HG03039 (cell line): ENCODE results near the gene CACTIN.

ENCODE experiments used
- ATAC-seq: cut with Tn5 transposase; IDR thresholded peaks from one replicate; pipeline ENCODE4 v1.9.1; 2021; ENCODE audit warnings: mild to moderate bottlenecking, moderate library complexity; ENCODE audit not compliant: unreplicated experiment

CACTIN gene

DNA sequence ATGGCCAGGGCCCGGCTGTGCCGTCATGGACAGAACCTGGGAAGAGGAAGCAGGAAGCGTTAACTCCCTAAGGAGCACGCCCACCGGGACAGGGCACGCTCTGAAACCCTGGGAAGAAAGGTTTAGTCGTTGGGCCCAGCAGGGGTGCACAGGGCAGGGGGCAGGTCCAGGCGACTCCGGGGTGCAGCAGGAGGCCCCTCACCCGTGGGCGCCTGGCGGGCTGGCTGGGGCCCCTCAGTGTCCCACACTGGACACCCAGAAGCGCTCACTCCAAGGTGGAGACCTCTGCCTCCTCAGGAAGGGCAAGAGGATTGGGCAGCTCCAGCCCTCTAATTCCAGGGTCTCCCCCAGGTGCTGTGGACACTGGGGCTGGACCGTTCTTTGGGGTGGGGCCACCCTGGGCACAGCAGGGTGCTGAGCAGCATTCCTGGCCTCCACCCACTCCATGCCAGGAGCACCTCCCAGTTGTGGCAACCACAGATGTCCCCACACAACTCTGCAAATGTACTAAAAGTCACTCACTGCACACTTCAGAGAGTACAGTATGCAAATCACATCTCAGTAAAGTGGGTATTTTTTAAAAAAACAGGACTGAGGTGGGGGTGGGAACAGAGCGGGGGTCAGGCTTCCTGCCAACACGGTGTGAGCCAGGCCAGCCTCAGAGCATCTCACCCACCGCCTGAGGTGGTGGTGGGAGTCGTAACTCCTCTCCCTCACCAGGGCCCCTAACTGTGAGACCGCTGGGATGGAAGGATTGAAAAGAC lies 38.5 kb upstream of the CACTIN start:
- no peak for ATAC-seq

DNA sequence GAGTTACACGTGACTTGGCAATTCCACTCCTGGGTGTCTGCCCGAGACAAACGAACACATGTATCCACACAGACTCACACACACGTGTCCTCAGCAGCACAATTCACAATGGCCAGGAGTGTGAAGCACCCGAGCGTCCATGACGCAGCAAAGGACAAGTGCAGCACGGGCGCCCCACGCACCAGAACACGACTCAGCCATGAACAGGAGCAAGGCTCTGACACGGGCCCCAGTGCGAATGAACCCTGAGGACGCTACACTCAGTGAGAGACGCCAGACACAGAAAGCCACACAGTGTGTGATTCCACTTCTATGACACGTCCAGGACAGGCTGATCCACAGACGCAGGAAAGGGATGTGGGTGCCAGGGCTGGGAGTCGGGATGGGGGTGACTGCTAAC lies 37.2 kb upstream of the CACTIN start:
- ATAC-seq, result no peak

DNA sequence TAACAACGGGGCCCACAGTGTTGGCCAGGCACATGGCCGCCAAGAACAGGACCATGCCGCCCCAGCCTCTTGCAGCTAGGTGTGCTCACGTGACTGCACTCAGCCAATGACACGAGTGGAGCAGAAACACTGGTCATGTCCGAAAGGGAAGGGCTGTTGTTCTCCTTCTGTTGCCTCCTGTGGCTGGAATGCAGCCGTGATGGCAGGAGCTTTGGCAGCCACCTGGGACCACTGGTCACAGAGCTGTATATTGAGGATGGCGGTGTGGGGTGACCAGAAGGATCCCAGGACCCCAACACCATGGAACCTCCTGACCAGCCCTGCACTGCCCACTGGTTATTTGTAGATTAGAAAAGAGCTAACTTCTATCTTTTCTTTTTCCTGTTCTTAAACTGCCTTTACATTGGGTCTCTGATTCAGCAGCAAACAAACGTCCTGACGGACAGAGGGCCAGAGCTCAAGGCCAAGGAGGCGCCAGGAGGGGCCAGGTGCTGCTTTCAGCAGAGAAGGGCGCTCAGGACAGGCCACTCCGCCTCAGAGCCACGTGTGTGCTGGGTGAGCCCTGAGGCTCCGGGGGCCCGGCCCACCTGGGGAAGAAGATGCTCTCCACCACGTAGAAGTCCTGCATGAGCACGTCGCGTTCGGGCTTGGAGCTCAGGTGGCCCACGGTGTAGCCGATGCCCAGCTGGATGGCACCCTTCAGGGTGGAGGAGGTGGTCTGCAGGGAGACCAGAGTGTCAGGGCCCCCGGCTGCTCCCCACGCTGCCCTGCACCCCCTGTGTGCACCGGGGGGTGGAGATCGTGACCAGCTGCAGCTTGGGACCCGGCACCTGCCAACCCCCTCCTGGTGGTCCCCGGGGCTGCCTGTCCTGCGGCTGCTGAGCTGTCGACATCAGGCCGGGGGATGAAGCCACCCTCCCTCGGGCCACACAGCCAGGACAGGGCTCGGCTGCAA lies 35.0 kb upstream of the CACTIN start:
- no peak for ATAC-seq

GRCh38 chr19:3660493-3661219 lies 34.1 kb upstream of the CACTIN start:
- ATAC-seq, result no peak

GRCh38 chr19:3659746-3660112 lies 33.1 kb upstream of the CACTIN start:
- ATAC-seq, result no peak

GRCh38 chr19:3658870-3659745 lies 32.5 kb upstream of the CACTIN start:
- ATAC-seq, result no peak

- ATAC-seq, result no peak
Observed at GRCh38 chr19:3658004-3658869, 31.6 kb upstream of the CACTIN start.

DNA sequence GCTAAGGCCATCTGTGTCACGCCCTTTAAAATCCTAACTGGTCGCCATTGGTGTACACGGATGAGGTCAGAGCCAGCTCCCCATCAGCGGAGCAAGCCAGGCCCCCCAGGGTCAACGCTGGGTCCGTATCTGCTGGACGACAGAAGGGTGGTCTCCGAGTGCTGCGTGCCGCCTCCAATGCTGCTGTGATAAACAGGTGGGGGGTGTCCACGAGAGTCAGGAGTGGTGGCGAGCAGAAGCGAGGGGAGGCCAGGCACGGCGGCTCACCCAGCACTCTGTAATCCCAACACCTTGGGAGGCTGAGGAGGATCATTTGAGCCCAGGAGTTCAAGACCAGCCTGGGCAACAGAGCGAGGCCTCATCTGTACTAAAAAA lies 30.8 kb upstream of the CACTIN start:
- no peak for ATAC-seq

- no peak for ATAC-seq
Observed at GRCh38 chr19:3656747-3657394, 30.3 kb upstream of the CACTIN start.

- ATAC-seq, result no peak
Observed at GRCh38 chr19:3656073-3656746, 29.6 kb upstream of the CACTIN start.

- no peak for ATAC-seq
Observed at GRCh38 chr19:3655402-3656072, 28.9 kb upstream of the CACTIN start.

GRCh38 chr19:3653865-3654513 lies 27.4 kb upstream of the CACTIN start:
- ATAC-seq, result no peak

DNA sequence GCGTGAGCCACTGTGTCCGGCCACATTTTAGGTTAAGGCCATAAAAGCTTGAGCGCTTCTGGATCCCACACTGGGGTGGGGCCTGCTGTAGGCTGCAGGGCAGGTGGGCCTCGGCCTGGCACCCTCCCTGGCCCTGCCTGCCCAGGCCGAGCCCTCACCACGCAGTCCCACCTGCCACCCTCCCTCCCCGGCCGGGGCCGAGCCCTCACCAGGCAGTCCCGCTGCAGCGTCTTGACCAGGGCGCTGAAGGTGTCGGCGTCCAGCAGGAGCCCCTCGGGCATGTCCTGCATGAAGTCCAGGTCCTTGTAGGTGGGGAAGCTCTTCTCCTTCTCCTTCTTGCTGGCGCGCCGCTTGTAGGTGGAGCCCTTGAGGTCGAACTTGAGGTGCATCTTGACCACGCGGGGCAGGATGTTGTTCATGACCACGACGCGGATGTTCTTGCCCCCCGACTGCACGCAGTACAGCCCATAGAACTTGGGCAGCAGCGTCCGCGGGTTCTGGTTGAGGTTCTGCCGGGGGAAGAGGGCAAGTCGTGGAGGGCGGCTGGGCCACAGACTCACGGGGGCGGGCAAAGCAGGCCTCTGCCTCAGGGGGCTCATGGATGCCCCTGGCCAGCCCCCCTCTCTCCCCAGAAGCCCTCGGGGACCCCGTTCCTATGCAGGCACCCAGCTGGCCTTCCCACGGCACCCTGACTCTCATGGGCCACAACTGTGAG lies 26.6 kb upstream of the CACTIN start:
- ATAC-seq, result no peak

DNA sequence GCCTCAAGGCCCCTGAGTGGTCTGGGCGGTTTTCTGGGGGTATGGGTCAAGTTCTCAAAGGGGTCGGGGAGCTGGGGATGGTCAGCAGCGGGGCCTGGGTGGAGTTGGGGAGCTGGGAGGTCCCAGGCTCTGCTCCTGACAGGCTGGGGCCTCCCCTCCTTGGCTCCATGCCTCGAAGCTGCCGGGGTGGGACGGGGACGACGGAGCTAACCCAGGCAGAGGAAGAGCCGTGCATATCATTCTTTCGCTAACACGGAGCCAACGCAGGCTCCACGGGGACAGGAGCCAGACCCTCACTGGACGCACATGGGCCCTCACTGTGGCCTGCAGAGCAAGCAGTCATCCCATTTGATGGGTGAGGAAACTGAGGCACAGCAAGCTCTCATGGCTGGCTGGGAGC lies 25.8 kb upstream of the CACTIN start:
- ATAC-seq, result no peak

GRCh38 chr19:3651684-3652083 lies 25.1 kb upstream of the CACTIN start:
- ATAC-seq, result no peak

- no peak for ATAC-seq
Observed at GRCh38 chr19:3649888-3650287, 23.3 kb upstream of the CACTIN start.
